Measurements from ENCODE around the gene SELENOI.
"Not testable (repeated sequence)": the region's sequence is repeated elsewhere in the genome, so short reads cannot be mapped to it uniquely, and the experiment has no call there.

Gene SELENOI

GRCh38 chr2:26351375-26352090 lies 5.6 kb downstream of the SELENOI start:
- no peak overlapping the region for H3K27ac ChIP-seq
- TF ChIP-seq CTCF (conservative IDR thresholded peaks at IDR 0.05) (no peak), ZFX (IDR thresholded peaks at IDR 0.05) (no peak)

- TF ChIP-seq ZFX (IDR thresholded peaks at IDR 0.05): no peak
- no peak for TF ChIP-seq CTCF (conservative IDR thresholded peaks at IDR 0.05)
- H3K27ac ChIP-seq: no peak overlapping the region
Measured at GRCh38 chr2:26352892-26353291, 6.9 kb downstream of the SELENOI start.

GRCh38 chr2:26354469-26354868 lies 8.5 kb downstream of the SELENOI start:
- H3K27ac ChIP-seq: not testable (repeated sequence)

GRCh38 chr2:26355038-26355995 lies 9.4 kb downstream of the SELENOI start:
- H3K27ac ChIP-seq: peak overlapping the region; percentile 15; the same call in 1 of the 2 replicates
- no peak for TF ChIP-seq ZFX (IDR thresholded peaks at IDR 0.05)
- TF ChIP-seq CTCF (conservative IDR thresholded peaks at IDR 0.05): no peak

GRCh38 chr2:26356111-26356510 lies 10.2 kb downstream of the SELENOI start:
- peak overlapping the region; percentile 15; the same call in 1 of the 2 replicates for H3K27ac ChIP-seq
- TF ChIP-seq ZFX (IDR thresholded peaks at IDR 0.05): no peak
- TF ChIP-seq CTCF (conservative IDR thresholded peaks at IDR 0.05): no peak

GRCh38 chr2:26356771-26357170 lies 10.8 kb downstream of the SELENOI start:
- TF ChIP-seq ZFX (IDR thresholded peaks at IDR 0.05) (no peak), CTCF (conservative IDR thresholded peaks at IDR 0.05) (no peak)
- H3K27ac ChIP-seq: no peak overlapping the region

- no peak for TF ChIP-seq ZFX (IDR thresholded peaks at IDR 0.05)
- no peak for TF ChIP-seq CTCF (conservative IDR thresholded peaks at IDR 0.05)
- peak overlapping the region; percentile 65; the same call in 1 of the 2 replicates for H3K27ac ChIP-seq
Measured at GRCh38 chr2:26359886-26360473, 14.0 kb downstream of the SELENOI start.

All from C4-2B (cell line).